Right forelimb (tissue), 1 donor: Measurements from ENCODE around the gene SV2C.
"Not testable (repeated sequence)": the region's sequence is repeated elsewhere in the genome, so short reads cannot be mapped to it uniquely, and the experiment has no call there.

ENCODE experiments used
- DNase-seq: peaks from one replicate; pipeline ENCODE4 v3.0.0-alpha.2; 2018

SV2C gene, protein sequence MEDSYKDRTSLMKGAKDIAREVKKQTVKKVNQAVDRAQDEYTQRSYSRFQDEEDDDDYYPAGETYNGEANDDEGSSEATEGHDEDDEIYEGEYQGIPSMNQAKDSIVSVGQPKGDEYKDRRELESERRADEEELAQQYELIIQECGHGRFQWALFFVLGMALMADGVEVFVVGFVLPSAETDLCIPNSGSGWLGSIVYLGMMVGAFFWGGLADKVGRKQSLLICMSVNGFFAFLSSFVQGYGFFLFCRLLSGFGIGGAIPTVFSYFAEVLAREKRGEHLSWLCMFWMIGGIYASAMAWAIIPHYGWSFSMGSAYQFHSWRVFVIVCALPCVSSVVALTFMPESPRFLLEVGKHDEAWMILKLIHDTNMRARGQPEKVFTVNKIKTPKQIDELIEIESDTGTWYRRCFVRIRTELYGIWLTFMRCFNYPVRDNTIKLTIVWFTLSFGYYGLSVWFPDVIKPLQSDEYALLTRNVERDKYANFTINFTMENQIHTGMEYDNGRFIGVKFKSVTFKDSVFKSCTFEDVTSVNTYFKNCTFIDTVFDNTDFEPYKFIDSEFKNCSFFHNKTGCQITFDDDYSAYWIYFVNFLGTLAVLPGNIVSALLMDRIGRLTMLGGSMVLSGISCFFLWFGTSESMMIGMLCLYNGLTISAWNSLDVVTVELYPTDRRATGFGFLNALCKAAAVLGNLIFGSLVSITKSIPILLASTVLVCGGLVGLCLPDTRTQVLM

DNA sequence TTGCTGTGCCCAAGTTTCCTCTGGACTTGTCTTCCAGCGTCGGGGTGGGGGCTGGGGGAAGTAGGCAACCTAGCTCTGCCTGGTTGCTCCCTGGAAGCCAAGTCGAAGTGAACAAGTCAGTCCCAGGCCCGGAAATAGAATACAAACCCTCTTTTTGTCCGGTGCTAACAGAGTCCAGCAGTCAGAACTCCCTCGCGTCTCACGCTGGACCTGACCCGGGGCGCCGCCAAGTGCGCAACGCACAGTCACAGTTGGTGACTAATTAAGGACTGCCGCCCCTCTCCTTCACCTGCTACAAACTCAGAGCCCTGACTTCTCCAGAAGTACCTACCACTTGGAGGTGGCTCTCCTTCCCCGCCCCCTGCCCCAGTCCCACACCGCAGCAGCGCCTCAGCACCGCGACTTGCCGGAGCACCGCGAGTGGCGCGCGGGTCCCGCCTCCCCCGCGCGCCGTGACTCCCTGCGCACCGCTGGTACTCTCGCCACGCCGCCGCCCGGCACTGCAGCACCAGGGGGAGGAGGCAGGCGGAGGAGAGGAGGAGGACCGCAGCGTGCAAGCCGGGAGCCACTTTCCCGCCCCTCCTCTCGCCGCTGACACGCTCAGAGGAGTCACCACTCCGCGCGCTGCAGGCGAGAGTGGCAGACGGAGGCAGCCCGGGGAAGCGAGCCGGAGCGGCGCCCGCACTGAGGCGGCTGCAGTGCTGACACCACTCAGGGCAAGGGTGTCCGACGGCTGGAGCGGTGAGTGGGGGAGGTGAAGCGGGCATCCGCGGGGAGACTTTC lies at the start of gene SV2C:
Gene SV2C (plus strand): TSS at position 612 of the 783 bp plus-strand sequence. CDS start 48,368 bp downstream, outside the sequence.
- DNase-seq = no peak

DNA sequence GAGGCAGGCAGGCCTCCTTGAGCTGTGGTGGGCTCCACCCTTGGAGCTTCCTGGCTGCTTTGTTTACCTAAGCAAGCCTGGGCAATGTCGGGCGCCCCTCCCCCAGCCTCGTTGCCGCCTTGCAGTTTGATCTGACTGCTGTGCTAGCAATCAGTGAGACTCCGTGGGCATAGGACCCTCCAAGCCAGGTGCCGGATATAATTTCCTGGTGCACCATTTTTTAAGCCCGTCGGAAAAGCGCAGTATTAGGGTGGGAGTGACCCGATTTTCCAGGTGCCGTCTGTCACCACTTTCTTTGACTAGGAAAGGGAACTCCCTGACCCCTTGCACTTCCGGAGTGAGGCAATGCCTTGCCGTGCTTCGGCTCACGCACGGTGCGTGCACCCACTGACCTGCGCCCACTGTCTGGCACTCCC lies 45.4 kb upstream of the SV2C start:
- not testable (repeated sequence) for DNase-seq

DNA sequence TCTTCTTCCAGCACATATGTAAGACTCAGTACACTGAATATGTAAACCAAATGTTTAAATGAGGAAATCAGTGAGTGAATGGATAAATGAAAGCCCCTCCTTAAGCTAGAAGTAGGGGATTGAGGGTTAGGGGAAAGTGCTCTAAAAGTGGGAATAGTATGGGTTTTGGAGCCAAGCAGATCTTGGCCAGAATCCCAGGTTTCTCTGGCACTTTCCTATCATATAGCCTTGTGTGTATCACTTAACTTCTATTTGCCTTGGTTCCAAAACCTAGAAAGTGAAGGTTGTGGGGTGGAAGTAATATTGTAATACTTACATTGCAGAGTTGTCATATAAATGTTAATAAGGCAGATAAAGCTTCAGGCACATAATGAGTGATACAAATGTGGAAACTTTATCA lies 45.0 kb upstream of the SV2C start:
- DNase-seq = no peak

DNA sequence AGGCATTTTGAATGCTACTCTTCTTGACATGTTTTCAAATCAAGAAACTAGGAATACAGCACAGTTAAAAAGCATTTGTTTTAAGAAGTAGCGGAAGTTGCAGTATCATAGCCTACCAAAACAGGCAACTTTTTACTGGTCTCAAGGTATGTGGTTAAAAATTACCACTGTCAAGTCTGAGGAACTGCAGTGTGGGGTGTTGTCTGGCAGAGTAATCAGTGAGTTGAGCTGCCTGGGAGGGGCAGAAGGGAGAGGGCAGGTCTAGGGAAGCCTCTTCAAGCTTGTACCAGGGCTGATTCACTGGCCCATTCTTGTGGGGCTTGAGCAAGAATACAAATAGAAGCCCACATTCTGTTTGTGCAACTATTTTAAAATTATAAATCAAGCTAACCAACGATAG lies 42.4 kb upstream of the SV2C start:
- DNase-seq = no peak

DNA sequence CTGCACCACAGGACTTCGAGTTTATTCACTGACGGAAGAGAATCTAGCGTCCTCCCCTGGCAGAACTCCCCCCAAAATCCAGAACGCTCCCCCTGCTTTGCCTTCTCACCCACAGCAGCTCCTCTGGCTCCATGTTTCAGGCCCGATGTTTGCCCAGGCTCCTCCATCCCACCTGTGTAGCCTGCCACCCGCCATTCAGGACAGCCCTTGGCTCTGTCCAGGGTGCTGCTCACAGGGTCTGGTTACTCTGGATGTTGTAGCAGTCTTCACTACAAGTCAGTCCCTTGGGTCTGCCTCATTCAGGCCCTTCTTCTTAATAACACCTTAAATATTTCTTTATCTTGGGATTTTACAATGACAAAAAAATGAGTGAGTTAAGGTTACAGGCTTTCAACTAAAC lies 41.3 kb upstream of the SV2C start:
- DNase-seq = no peak

DNA sequence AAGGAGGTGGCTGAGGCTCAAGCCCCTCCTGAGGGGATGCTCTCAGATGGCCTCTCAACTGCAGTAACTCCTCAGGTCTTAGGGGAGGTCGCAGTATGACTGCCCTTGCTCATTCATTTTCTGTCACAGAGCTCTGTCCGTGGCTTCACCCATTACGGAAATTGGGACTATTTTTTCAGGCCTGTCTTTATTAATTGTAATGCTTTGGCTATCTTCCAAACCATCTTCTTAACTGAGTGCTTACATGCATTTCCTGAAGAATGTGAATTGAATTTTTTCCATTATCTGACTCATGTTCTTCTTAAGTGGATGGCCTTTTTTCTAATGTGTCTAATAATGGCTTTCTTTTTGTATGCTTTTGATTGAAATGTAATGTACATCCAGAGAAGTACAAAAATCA lies 36.4 kb upstream of the SV2C start:
- no peak for DNase-seq

DNA sequence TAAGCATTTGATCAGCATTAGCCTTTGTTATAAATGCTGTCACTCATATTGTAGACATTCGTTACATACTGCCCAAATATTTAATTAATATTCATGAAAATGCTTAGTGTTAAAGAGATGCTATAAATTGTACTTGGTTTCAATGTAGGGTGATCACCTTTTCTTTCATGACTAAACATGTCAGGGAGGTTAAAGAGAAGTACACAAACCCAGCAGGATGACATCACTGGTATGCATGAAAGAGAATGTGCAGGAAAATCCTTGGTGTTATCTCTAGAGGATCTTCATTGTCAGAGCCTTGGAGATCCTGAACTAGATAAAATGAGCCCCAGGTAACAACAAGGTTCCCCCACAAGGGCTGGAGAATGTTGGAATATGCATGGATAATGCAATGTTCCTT lies 33.0 kb upstream of the SV2C start:
- DNase-seq = no peak

DNA sequence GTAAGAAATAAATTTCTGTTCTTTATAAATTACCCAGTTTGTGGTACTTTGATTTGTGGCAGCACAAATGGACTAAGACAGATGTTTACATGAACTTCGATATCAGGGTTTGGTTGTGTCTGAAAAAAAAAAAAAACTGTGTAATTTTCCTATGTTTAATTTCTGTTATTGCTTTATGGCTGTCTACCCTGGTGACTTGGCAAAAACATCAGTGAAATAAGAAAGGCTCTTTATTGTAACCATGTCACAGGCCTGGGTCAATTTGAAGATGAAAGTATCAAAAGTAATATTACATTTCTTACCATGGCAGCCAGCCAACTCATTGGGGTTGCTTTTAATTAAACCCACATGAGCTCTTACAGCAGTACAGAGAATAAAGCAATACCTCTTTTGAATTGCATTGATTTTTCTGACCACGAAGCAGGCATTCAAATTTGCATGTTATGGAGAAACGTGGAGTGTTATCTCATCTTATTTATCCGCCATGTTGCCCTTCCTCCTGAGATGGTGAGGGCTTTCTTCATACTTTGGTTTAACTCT lies 20.6 kb upstream of the SV2C start:
- no peak for DNase-seq

DNA sequence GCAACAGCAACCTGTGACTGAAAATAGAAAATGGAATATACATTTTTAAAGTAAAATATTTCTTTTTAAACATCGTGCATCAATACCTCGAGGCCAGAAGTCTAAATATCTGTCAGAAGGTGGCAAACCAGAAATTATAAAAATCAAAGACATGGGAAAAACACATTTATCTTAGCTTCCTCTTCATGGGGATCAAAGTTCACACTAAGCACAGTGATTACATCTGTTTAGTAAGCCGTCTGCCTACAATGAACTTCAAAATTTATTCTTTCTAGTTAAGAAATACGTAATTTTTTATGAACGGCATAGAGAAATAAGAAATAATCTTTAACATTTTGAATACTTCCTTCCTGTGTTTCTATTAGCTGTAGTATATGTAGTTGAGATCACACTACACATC lies 17.9 kb upstream of the SV2C start:
- DNase-seq = no peak

DNA sequence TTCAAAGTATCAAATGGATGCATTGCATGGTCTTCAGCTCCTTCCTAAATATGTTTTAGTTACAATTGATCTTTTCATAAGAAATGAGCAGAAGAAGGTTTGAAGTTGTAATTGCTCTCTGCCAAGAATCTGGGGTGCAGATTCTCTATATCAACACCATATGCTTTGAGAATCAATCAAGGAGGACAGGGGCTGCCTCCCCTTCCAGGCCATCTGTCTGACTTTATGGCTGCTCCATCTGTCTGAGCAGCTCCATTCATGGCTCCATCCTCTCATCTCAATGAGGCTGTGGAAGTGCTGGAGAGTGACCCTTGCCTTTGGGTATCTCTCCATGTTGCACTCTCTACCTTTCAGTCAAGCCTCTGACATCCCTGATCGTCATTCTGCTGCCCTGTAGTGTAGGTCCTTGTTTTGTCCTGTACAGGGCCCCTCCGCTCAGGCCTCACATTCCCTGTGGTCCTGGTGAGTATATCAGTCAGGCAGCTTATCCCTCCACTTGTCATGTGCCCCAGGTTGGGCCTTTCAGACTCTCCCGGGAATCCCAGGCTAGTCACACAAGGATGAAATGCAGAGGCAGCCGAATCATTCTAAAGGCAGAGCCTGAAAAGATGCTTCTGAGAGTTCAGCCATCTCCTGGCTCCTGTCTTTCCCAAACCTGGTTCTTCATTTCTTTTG lies 14.0 kb upstream of the SV2C start:
- DNase-seq = no peak

DNA sequence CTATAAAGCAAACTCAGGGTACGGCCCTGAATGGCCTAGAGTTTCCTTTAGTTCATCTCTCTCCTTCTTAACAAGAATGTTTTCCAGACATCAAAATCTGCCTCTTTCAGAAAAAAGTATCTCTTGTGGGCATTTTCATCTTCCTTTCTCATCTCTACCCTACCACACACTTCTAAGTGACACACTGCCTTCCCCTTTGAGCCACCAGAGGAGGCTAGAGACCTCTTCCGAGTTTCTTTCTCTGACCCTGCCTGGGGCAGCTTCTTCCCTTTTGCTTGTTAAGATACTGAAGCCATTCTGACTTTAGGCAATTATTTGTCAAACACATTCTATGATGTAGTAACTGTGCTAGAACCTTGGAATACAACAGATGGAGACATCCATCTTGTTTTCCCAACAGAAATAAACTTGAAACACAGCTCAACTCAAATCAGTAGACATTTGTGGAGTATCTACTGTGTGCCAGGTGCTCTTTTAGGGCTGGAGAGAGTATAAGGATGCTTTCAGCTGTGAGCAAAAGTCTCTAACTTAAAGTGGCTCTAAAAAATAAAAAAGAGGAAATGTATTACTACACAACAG lies 8.6 kb upstream of the SV2C start:
- no peak for DNase-seq

DNA sequence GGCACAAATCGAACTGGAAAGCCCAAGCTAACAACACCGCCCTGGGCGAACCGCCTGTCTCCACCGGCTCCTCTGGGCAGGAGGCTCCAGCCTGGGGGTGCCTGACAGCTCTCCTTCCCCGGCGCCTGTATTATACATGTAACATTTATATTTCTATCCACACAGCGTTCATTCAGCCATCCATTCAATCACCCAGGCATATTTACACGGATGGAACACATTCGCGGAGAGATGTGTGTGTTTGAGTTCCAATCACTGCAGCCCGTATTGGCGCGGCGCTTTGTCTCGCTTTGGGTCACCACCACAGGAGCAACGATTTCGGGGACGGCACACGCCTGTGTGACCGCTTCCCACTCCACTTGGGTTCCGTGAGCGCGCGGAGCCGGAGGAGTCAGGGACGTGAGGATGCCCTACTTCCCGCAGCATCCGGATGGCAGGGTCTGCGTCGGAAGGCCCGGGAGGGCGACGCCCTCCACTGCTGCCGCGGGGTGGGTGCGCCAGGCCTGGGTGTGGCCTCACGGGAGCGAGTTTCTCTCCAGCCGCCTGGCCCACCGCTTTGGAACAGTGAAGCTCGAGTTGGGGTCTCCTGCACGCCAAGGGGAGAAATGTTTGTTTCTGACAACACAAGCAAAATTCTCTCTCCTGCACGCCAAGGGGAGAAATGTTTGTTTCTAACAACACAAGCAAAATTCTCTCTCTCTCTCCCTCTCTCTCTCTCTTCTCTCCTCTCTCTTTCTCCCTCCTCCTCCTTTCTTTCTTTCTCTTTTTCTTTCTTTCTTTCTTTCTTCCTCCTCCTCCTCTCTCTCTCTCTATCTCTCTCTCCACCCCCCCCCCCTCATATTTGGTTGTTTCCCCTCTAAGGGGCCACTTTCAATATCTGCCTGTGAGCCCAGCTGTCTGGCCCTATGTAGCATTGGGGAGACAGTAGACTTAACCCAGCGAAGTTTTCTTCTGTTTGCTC lies 1.1 kb upstream of the SV2C start:
- no peak for DNase-seq

DNA sequence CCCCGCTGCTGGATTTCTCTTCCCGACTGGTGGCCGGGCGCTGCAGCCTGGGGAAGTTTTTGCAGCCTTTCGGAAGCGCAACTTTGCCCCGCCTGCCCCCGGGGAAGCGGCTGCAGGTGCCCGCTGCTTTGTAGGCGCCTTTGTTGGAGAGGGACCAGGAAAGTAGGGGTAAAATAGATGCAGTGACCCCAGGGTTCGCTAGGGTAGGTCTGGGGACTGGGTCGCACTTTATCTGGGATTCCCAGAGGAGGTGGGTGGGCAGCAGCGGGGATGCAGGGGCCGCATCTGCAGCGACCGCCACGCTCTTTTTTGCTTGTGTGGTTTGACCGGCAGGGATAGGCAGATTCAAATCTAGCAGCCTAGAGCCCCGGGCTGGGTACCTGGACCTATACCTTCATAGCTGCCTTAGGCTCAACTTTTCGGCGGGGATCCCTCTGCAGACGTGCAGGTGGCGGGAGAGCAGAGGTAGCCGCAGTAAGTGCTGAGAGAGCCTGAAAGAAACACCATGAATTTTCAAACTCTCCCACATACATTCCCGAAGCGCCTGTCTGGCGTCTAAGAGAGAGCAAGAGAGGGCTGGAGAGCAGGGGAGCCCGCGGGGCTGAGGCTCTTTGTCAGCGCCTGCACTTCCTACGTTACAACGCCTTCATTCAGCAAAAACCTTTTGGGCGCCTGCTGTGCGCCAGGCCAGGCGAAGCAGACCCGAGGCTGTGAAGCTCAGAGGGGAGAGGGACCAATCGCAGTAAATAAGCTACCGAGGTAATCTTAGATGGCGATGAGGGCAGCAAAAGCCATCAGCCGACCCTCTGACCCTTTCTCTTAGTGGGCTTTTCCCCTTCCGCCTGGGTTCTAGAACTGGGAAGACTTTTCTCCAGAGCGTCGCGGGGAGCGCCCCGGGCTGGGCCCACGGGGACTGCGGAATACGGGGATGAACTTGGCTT lies 642 bp downstream of the SV2C start:
- DNase-seq = no peak

DNA sequence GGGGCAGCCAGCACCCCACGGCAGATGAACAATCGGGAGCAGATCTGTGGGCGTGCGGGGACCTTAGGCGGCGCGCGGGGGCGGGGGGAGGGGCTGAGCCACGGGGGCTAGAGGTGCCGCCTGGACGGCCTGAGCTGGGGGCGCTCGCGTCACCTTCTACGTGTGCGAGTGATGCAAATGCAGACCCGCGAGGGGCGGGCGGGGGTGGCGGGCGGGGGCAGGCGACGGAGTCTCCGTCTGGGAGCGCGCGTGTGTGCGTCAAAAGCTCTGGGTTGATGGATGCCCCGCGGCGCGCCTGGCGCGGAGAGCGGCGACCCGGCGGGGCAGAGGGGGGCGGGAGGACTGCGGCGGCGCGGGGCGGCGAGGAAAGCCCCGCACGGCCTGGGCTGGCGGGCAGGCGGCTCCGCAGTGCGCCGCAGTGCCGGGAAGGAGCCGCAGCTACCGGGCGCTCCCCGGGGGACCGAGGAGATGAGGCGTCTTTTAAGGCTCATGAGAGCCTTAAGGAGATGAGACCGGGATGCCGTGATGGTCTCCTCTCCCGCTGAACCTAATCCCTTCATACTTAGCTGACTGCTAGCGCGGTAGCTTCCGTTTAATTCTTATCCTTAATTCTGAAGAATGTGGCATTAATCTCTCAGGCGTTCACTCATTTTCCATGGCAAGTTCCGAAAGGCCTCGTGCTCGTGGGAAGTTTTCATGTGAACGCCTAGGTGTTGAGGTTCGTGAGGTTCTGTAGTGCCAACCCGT lies 1.5 kb downstream of the SV2C start:
- no peak for DNase-seq

DNA sequence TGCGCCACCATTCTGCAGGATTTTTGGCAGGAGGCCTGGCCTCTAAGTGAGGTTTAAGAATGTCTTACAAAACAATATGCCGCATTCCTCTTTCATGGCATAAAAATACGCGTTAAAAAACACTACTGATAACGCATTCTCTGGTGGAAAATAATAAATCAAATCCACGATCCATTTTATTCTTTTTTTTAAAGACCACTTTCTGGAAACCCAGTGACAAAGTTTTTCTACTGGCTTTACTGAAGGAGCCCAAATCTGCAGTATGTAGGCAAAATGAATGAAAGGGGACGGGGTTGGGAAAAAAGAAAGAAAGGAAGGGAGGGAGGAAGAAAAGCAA lies 2.0 kb downstream of the SV2C start:
- no peak for DNase-seq

DNA sequence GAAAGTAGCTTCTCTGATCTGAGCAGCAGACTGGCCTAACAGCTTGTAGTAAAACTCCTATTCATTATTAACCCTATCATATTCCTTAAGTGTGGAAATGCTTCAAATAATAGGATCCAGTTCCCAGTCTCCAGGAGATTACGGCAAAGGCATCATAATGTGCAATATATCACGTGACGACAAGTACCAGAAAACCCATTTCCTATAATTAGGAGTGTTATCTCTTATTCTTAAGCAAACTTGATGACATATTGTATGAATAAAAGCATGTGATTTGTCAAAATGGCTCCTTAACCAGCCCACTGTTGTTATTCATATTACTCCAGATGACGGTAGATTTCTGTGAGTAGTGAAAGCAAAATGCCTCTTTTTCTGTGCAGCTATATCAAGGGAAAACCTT lies 2.9 kb downstream of the SV2C start:
- DNase-seq = no peak

DNA sequence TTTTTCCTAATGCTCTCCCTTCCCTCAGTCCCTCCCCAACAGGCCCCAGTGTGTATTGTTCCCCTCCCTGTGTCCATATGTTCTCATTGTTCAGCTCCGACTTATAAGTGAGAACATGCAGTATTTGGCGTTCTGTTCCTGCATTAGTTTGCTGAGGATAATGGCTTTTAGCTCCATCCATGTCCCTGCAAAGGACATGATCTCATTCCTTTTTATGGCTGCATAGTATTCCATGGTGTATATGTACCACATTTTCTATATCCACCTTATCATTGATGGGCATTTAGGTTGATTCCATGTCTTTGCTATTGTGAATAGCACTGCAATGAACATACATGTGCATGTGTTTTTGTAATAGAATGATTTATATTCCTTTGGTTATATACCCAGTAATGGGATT lies 6.0 kb downstream of the SV2C start:
- DNase-seq = not testable (repeated sequence)

DNA sequence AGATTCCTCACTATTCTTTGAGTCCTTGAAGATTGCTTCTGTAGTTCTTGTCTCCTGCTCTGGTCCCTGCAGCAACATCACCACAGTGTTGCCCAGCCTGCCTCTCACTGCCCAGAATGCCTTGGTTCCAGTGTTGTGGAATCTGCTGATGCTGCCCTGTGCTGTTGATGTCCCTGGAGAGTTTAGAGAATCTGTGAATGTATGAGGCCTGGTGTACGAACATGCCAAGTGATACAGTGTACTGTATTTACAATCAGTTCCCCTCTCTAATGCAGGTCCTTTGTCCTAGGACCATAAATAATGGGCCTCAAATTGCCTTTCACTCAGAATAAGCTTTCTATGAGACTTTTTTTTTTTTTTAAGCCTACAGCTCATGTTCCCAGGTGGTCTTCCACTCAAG lies 8.2 kb downstream of the SV2C start:
- no peak for DNase-seq

DNA sequence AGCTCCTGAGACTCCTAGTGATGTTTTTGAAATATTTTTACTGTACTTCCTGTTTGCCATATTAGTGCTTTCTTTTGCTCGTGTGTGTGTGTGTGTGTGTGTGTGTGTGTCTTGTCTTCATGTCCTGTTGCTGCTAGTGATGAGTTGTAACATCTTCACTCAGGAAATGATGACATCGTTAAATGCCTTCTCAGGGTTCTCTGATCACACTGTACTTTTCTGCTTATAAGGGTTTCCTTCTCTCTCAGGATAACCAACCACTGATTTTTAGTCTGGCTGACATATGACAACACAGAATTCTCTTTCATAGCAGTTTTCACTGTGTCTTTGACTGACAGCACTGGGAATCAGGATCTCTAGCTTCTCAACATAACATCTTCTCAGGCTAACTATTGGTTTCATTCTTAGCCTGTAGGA lies 16.1 kb downstream of the SV2C start:
- DNase-seq = no peak
